GM21390 (cell line): ENCODE measurements around the gene MUC2.

Experiments used
- ATAC-seq: cut with Tn5 transposase; IDR thresholded peaks from one replicate; pipeline ENCODE4 v1.9.1; 2021; ENCODE audit not compliant: unreplicated experiment

Gene MUC2

GRCh38 chr11:1070594-1071462, 3.8 kb upstream of the MUC2 start:
- ATAC-seq: no peak

- ATAC-seq: no peak
Measured at GRCh38 chr11:1071571-1072115, 3.0 kb upstream of the MUC2 start.

- no peak for ATAC-seq
Measured at GRCh38 chr11:1072116-1072820, 2.4 kb upstream of the MUC2 start.

GRCh38 chr11:1072821-1073231, 1.8 kb upstream of the MUC2 start:
- no peak for ATAC-seq

GRCh38 chr11:1073261-1073724, 1.4 kb upstream of the MUC2 start:
- ATAC-seq: no peak

GRCh38 chr11:1073851-1074243, 827 bp upstream of the MUC2 start:
- no peak for ATAC-seq

- ATAC-seq: no peak
Measured at GRCh38 chr11:1075341-1075911, 752 bp downstream of the MUC2 start.

- no peak for ATAC-seq
Measured at GRCh38 chr11:1076061-1076665, 1.5 kb downstream of the MUC2 start.

- no peak for ATAC-seq
Measured at GRCh38 chr11:1077033-1077416, 2.4 kb downstream of the MUC2 start.

- ATAC-seq: no peak
Measured at GRCh38 chr11:1077417-1078119, 2.9 kb downstream of the MUC2 start.

GRCh38 chr11:1078191-1078601, 3.5 kb downstream of the MUC2 start:
- no peak for ATAC-seq

- no peak for ATAC-seq
Measured at GRCh38 chr11:1081601-1082311, 7.1 kb downstream of the MUC2 start.

GRCh38 chr11:1082346-1082727, 7.7 kb downstream of the MUC2 start:
- no peak for ATAC-seq

- no peak for ATAC-seq
Measured at GRCh38 chr11:1082728-1083620, 8.3 kb downstream of the MUC2 start.

- ATAC-seq: no peak
Measured at GRCh38 chr11:1083621-1084551, 9.2 kb downstream of the MUC2 start.

- no peak for ATAC-seq
Measured at GRCh38 chr11:1084561-1085439, 10.1 kb downstream of the MUC2 start.
